HepG2 (cell line): ENCODE data around the gene TAF8. TPM values are rescaled to one million over a fixed set of nuclear protein-coding genes. Genes with fewer than 3 reads are reported as not detected.

Source experiments
- AFF4 ChIP-seq: sonication (generic); formaldehyde crosslinking; IDR thresholded peaks from 2 replicates; pipeline ENCODE4 v1.4.0; 2020; ENCODE audit warnings: missing genetic modification reagents
- EEA1 ChIP-seq: sonication (generic); formaldehyde crosslinking; IDR thresholded peaks from 2 replicates; pipeline ENCODE4 v1.5.1; 2020; ENCODE audit warnings: mild to moderate bottlenecking, missing genetic modification reagents, borderline replicate concordance
- ISX ChIP-seq: sonication (generic); formaldehyde crosslinking; conservative IDR thresholded peaks from 2 replicates; pipeline ENCODE4 v1.5.0; 2020; ENCODE audit warnings: missing genetic modification reagents
- KDM2A ChIP-seq: sonication (generic); formaldehyde crosslinking; IDR thresholded peaks from 2 replicates; pipeline ENCODE4 v1.4.0; 2020; ENCODE audit warnings: low read depth, missing genetic modification reagents, borderline replicate concordance
- KDM4B ChIP-seq: sonication (generic); formaldehyde crosslinking; IDR thresholded peaks from 2 replicates; pipeline ENCODE4 v1.4.0; 2020; ENCODE audit warnings: missing genetic modification reagents
- NR2F2 ChIP-seq: IDR thresholded peaks from 2 replicates; pipeline ENCODE4 v1.6.1; 2012; ENCODE audit warnings: low read depth, inconsistent platforms, borderline replicate concordance
- SP140L ChIP-seq: sonication (generic); formaldehyde crosslinking; IDR thresholded peaks from 2 replicates; pipeline ENCODE4 v1.4.0; 2020; ENCODE audit warnings: missing genetic modification reagents, borderline replicate concordance
- ZBTB14 ChIP-seq: sonication (generic); formaldehyde crosslinking; IDR thresholded peaks from 2 replicates; pipeline ENCODE4 v1.4.0; 2020; ENCODE audit warnings: missing genetic modification reagents
- ZBTB25 ChIP-seq: IDR thresholded peaks from 2 replicates; pipeline ENCODE4 v1.6.1; 2018; ENCODE audit warnings: missing genetic modification reagents
- ZBTB33 ChIP-seq: sonication (generic); formaldehyde crosslinking; IDR thresholded peaks from 2 replicates; pipeline ENCODE4 v1.4.0; 2020; ENCODE audit warnings: missing genetic modification reagents
- ZNF33B ChIP-seq: sonication (generic); formaldehyde crosslinking; IDR thresholded peaks from 2 replicates; pipeline ENCODE4 v1.5.1; 2020; ENCODE audit warnings: mild to moderate bottlenecking, missing genetic modification reagents
- ZNF343 ChIP-seq: sonication (generic); formaldehyde crosslinking; IDR thresholded peaks from 2 replicates; pipeline ENCODE4 v1.4.0; 2020; ENCODE audit warnings: mild to moderate bottlenecking, missing genetic modification reagents
- ZNF674 ChIP-seq: sonication (generic); formaldehyde crosslinking; IDR thresholded peaks from 2 replicates; pipeline ENCODE4 v1.5.0; 2020; ENCODE audit warnings: low read depth, mild to moderate bottlenecking, missing genetic modification reagents
- ZNF766 ChIP-seq: sonication (generic); formaldehyde crosslinking; IDR thresholded peaks from 2 replicates; pipeline ENCODE4 v1.5.0; 2020; ENCODE audit warnings: missing genetic modification reagents, borderline replicate concordance
- ZNF784 ChIP-seq: sonication (generic); formaldehyde crosslinking; IDR thresholded peaks from 2 replicates; pipeline ENCODE4 v1.5.1; 2020; ENCODE audit warnings: missing genetic modification reagents, mild to moderate bottlenecking, borderline replicate concordance
- polyA plus RNA-seq, 8 experiments: library from polyadenylated mRNA; depleted of rRNA in 3 of 8; stranded (reverse) in 7 of 8; unstranded in 1 of 8; fragments of >200 nt; fragmentation: Illumina TruSeq in 4 of 8; extraction: Trizol in 4 of 8; gene quantifications; 2 replicates each; pipeline versions ENCODE4 v1.2.1 to v1.2.3, GENCODE V29; 2011 to 2016; ENCODE audit warnings: low read depth in 4 of 8, missing spikeins in 1 of 8, mixed read lengths in 1 of 8; ENCODE audit not compliant: insufficient read depth in 1 of 8
- total RNA-seq, 5 experiments: library from RNA; depleted of rRNA; stranded (reverse); fragments of >200 nt; fragmentation: Illumina TruSeq; extraction: Trizol; gene quantifications; 2 replicates each; pipeline ENCODE4 v1.2.3, GENCODE V29; 2016; ENCODE audit warnings: low read depth in 1 of 5

Gene TAF8
- total and polyA plus RNA-seq, 2 of the 13 experiments (the other 11 are each of a cell fraction or from before 2014, with no cell fraction given), result 25.2 to 25.8 TPM

- TF ChIP-seq ZBTB25 (CRISPR knock-in tag) (0 out of 2 replicates have a peak, but pooled peaks have one; percentile 47), AFF4 (no peak), ZNF784 (CRISPR knock-in tag) (no peak; the same call in 1 of the 2 replicates), ZNF343 (CRISPR knock-in tag) (peak; percentile 79; the same call in 1 of the 2 replicates), ZBTB33 (CRISPR knock-in tag) (no peak; the same call in 1 of the 2 replicates), ZNF674 (CRISPR knock-in tag) (no peak), EEA1 (CRISPR knock-in tag) (no peak), SP140L (CRISPR knock-in tag) (no peak; the same call in 1 of the 2 replicates), KDM4B (CRISPR knock-in tag) (no peak; the same call in 1 of the 2 replicates), ISX (CRISPR knock-in tag) (peak; percentile 74), ZNF33B (CRISPR knock-in tag) (no peak; the same call in 1 of the 2 replicates), KDM2A (CRISPR knock-in tag) (peak; percentile 95; the same call in 1 of the 2 replicates), ZBTB14 (peak; percentile 51), NR2F2 (peak; percentile 43; the same call in 1 of the 2 replicates), ZNF766 (CRISPR knock-in tag) (peak; percentile 88; the same call in 1 of the 2 replicates)
Measured at GRCh38 chr6:42050297-42051267, at the start of gene TAF8 (continued).
